ENCODE results near the gene RMND5B. TPM values are rescaled to one million over a fixed set of nuclear protein-coding genes. Genes with fewer than 3 reads are reported as not detected.
A peak's percentile ranks its signal among the peaks of the same experiment; 100 is the strongest.

Gene RMND5B
- total and polyA plus RNA-seq, 2 experiments from 2014 or later = 57.2 to 58.8 TPM

DNA sequence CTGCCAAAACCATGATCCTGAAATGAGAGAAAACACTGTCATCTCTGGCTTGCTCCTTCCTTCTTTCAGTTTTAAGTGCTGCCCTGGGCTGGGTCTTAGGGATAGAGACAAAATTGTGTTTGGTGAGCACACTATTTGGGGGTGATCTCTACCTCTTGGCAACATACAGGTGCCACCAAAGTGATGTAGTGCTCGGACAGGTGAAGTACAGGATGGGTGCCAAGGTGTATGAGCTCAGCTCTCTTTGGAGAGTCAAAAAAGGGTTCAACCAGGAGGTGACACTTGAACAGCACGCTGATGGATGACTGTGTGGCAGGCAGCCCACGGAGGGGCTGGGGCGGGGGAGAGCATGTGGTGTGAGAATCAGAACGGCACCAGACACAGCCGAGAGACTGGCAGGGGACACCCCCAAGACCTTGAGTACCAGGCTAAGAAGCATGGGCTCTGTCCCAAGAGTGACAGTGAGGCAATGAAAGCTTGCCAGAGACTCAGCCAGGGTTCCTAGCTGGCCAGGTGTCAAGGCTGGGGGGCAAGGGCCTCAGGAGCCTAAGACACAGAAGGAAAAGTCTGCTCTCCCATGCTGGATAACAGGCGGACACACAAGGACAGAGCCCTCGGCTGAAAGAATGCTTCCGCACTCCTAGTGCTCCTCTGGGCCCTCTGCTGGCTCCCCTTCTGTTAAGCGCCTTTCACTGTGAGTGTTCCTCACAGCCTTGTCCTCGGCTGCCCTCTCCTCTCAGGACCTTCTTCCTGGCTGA is 20.3 kb downstream of the RMND5B start:
- no peak overlapping the region for H3K4me3 ChIP-seq
- no peak for DNase-seq (ENCODE audit: low read depth in 1 of 2, low spot score in 1 of 2)
- no peak overlapping the region for H3K27ac ChIP-seq

DNA sequence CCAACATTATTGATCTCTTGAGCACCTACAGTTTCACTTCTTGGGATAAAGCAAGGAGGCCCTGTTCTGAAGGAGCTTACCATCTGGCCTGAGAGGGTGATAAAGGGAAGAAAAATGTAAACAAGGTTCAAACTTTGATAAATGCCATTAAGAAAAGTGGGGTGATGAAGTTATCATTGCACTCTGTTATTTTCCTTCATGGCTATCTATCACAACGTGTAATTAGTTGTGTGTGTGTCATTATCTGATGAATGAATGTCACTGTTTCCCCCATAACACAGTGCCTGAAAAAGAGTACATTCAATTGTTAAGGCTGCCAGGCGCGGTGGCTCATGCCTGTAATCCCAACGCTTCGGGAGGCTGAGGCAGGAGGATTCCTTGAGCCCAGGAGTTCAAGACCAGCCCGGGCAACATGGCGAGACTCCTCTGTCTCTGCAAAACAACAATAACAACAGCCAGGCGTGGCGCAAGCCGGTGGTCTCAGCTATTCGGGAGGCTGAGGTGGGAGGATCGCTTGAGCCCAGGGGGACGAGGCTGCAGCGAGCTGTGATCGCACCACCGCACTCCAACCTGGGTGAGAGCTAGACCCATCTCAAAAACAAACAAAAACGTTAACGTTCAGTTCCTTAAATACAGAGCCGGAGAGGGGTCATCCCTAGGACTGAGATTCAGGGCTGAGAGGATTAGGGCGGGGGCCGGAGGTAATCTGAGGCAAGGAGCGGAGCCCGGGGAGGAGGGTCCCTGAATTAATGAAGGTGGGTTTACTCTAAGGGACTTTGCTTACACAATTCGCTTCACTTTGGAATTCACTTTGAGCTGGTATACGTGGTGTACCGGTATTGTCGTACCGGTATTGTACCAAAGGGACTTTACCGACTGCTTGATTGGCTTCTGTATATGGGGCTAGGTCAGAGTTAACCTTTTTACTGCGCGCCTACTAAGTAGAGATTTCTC is 22.0 kb downstream of the RMND5B start:
- Histone ChIP-seq H3K27ac (peak overlapping the region; percentile 31), H3K4me3 (peak overlapping the region; percentile 50), H3K36me3 (peaks cover 21% of the 10 kb centered on the region), H3K27me3 (no peaks in the 10 kb centered on the region), H3K9me3 (ENCODE audit: low read depth) (no peaks in the 10 kb centered on the region), H3K4me1 (ENCODE audit: low read depth) (no peaks in the 10 kb centered on the region)
- TF ChIP-seq, protein P1, sequence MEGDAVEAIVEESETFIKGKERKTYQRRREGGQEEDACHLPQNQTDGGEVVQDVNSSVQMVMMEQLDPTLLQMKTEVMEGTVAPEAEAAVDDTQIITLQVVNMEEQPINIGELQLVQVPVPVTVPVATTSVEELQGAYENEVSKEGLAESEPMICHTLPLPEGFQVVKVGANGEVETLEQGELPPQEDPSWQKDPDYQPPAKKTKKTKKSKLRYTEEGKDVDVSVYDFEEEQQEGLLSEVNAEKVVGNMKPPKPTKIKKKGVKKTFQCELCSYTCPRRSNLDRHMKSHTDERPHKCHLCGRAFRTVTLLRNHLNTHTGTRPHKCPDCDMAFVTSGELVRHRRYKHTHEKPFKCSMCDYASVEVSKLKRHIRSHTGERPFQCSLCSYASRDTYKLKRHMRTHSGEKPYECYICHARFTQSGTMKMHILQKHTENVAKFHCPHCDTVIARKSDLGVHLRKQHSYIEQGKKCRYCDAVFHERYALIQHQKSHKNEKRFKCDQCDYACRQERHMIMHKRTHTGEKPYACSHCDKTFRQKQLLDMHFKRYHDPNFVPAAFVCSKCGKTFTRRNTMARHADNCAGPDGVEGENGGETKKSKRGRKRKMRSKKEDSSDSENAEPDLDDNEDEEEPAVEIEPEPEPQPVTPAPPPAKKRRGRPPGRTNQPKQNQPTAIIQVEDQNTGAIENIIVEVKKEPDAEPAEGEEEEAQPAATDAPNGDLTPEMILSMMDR (IDR thresholded peaks at IDR 0.05; ENCODE audit: low read depth, low read length) = no peak
- DNase-seq (ENCODE audit: low read depth in 1 of 2, low spot score in 1 of 2) = no peak

More for the DNA sequence above, 20.3 kb downstream of the RMND5B start:
- peaks cover 37% of the 10 kb centered on the region for H3K36me3 ChIP-seq
- no peaks in the 10 kb centered on the region for H3K4me1 ChIP-seq (ENCODE audit: low read depth)
- H3K9me3 ChIP-seq (ENCODE audit: low read depth) = no peaks in the 10 kb centered on the region
- no peaks in the 10 kb centered on the region for H3K27me3 ChIP-seq
- TF ChIP-seq, protein P1 (IDR thresholded peaks at IDR 0.05; ENCODE audit: low read depth, low read length) = no peak

DNA sequence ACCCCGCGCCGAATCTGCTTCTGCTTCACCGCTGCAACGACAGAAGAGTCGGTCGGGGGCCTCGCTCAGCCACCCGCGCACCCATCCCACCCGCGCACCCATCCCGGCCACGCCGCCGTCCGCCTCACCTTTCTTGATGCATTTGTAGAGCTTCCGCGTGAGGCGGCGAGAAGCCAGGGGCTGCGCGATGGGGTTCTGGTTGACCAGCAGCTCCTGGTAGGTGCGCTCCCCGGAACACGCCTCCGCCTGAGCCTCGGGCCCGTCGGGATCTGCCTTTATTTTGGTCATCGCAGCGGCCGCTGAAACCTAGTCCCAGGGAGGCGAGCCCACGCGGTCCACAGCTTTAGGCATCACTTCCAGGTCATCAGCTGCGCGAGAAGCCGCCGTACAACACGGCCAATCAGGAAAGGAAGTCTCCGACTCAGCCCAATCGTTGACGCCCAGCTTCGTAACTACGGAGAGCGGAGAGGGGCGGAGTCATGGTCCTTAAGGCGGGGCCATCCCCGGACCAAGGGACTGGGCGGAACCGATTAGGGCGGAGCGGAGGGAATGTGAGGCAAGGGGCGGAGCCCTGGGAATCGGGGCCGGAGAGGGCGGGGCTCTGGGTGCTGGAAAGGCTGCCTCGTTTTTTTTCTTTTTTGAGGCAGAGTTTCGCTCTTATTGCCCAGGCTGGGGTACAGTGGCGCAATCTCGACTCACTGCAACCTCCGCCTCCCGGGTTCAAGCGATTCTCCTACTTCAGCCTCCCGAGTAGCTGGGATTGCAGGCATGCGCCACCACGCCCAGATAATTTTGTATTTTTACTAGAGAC is 22.9 kb downstream of the RMND5B start, which contains the start of gene NHP2:
NHP2 (minus strand) TSS at position 356 of the 811 bp plus-strand sequence; CDS start at position 288, 68 bp downstream.
- TF ChIP-seq, protein P1 (IDR thresholded peaks at IDR 0.05; ENCODE audit: low read depth, low read length) = no peak
- Histone ChIP-seq H3K27ac (peak within 1 kb of the TSS; percentile 31), H3K27me3 (no peaks in the 10 kb centered on the region), H3K4me1 (ENCODE audit: low read depth) (no peaks in the 10 kb centered on the region), H3K36me3 (peaks cover 15% of the 10 kb centered on the region), H3K9me3 (ENCODE audit: low read depth) (no peaks in the 10 kb centered on the region), H3K4me3 (peak within 1 kb of the TSS; percentile 50)
- DNase-seq (ENCODE audit: low read depth in 1 of 2, low spot score in 1 of 2) = peak; percentile 99

DNA sequence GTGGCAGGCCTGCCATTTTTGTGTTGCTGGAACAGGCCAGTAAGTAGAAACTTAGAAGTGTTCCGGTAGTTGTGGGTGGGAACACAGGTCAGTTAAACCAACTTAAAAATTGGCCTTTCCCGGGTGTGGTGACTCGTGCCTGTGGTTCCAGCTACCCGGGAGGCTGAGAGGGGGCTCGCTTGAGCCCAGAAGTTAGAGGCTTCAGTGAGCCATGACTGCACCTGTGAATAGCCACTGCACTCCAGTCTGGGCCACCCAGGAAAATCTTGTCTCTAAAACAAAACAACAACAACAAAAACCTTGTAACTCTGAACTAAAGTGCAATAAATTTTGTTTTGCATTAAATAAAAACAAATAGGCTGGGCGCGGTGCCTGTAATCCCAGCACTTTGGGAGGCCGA is 24.3 kb downstream of the RMND5B start:
- peaks cover 5% of the 10 kb centered on the region for H3K36me3 ChIP-seq
- no peaks in the 10 kb centered on the region for H3K4me1 ChIP-seq (ENCODE audit: low read depth)
- no peak for DNase-seq (ENCODE audit: low read depth in 1 of 2, low spot score in 1 of 2)
- no peak overlapping the region for H3K4me3 ChIP-seq
- H3K27ac ChIP-seq = no peak overlapping the region
- H3K27me3 ChIP-seq = no peaks in the 10 kb centered on the region
- H3K9me3 ChIP-seq (ENCODE audit: low read depth) = no peaks in the 10 kb centered on the region
- TF ChIP-seq, protein P1 (IDR thresholded peaks at IDR 0.05; ENCODE audit: low read depth, low read length) = no peak

DNA sequence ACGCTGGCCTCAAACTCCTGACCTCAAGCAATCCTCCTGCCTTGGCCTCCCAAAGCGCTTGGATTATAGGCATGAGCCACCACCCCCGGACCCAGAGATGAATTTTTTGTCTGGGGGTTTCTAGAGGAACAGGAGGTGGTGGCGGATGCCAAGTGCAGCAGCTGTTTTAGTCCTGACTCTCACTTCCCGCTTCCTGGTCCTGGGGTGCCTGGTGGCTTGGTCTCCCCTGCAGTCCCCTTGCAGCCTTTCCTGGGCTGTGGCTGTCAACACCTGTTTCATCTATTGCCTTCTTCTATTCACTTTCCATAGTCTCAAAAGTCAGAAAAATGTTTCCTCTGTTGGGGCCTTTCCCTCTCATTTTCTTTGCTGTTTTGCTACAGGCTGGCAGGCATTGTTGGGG is 29.4 kb downstream of the RMND5B start:
- Histone ChIP-seq H3K4me1 (ENCODE audit: low read depth) (no peaks in the 10 kb centered on the region), H3K27me3 (peaks cover 17% of the 10 kb centered on the region), H3K9me3 (ENCODE audit: low read depth) (no peaks in the 10 kb centered on the region), H3K27ac (no peak overlapping the region), H3K4me3 (no peak overlapping the region), H3K36me3 (no peaks in the 10 kb centered on the region)
- no peak for DNase-seq (ENCODE audit: low read depth in 1 of 2, low spot score in 1 of 2)
- TF ChIP-seq, protein P1 (IDR thresholded peaks at IDR 0.05; ENCODE audit: low read depth, low read length) = no peak
